Fibroblast of peridontal ligament (primary cell): ENCODE measurements around the gene FRRS1L.

Experiments
- DNase-seq: peaks from one replicate; pipeline ENCODE4 v3.0.0-alpha.2; 2010; ENCODE audit errors: extremely low read depth

Gene FRRS1L

DNA sequence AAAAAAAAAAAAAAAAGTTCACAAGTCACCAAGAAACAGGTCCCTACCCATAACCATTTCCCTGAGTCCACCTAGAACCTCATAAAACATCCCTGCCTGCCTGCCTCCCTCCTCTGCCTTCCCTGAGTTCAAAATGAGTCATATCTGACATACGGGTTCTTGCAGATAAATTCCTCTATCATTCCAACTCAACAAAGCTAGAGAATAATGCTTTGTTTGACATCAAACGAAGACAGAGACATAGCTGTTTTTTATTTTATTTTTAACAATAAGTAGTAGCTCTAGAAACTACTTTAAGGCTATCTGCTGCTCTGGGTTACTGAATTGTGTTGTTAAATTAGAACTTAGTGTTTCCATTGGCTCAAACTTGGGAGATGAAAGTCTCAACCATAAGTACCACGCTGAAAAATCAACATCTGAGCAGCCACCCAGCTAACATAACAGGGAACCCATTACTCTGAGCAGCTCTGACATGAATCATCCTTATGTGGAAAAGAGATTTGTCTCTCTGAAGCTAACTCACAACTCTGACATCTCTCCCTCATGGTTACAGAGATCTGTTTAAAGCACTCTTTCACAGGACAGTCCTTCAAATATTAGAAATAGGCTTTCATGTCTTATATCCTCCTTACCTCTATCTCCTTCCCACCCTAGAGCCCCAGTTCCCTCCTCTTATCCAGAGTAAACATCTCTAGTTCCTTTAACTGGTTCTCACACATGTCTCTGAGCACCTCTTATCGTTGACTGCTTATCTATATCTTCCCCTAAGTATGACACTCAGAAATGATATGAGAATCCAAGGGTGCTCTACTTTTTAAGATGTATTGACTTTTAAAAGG lies 59.4 kb downstream of the FRRS1L start:
- DNase-seq: peak; percentile 71

DNA sequence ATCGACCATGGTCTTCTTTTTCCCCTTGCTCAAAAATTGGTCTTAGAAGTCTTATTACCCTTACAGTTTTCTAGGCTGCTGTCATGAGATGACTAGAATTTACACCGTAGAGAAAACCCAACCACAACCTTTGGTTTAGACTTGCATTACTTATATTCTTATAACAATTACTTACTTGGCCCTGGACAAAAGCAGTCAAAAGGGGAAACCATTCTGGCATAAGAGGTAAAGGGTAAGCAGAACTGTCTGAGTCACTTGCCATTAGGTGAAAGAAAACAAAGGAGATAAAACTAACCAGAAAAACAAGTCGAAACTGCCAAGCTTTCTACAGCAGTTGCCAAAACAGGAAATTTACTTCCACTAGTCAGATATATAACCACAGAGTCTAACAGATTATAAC lies 65.2 kb downstream of the FRRS1L start:
- DNase-seq: peak; percentile 36

DNA sequence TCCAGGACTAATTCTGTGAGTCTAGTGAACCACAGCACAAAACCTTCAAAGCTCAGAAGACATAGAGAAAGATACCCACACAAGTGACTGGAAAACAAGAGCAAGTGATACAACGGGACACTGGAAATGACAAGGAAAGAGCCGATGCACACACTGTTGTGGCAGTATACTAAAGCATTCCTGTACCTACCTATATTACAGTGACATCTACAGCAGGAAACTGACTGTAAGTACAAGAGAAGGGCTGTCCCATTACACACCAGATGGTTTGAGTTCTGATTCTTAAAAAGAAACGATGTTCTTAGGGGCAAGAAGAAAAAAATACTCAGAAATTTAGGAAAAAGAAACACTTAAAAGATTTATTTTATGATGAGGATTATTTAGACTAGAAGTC lies 65.8 kb downstream of the FRRS1L start:
- no peak for DNase-seq

DNA sequence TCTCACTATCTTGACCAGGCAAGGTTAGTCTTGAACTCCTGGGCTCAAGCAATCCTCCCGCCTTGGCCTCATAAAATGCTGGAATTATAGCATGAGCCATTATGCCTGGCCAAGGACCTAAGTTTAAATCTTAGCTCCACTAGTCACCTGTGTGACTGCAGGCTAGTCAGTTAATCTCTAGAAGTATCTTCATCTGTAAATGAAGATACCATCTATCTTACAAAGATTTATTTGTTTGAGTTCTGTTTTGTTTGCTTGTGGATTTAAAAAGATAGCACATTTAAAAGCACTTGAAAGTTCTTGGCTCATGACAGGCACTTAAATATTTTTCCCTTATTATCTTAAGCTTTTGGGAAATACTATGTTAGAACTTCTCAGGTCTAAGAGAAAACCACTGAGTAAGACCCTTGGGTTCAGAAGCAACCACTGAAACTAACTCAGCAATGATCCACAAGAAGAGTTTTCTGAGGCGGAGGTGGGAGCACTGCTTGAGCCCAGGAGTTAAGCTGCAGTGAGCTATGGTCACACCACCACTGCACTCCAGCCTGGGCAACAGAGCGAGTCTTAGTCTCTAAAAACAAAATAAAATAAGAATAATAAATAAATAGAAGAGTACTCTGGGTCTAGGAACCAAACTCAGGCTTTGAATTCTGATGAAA lies 66.4 kb downstream of the FRRS1L start:
- no peak for DNase-seq

DNA sequence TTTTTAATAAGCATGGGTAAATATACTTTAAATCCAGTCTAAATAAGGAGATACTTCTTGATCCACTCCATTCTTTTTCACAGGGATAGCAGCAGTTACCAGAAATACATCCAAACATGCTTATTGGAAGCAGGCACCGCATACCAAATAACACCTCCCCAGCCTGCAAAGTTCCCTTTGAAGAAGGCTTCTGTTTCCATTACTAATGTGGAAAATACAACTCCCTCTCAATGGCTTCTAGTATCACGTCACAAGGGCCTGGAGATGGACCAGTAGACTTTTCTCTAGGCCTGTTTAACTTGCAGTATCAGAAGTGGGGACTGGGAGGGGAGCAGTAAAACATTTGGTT lies 68.1 kb downstream of the FRRS1L start:
- DNase-seq: peak; percentile 42

DNA sequence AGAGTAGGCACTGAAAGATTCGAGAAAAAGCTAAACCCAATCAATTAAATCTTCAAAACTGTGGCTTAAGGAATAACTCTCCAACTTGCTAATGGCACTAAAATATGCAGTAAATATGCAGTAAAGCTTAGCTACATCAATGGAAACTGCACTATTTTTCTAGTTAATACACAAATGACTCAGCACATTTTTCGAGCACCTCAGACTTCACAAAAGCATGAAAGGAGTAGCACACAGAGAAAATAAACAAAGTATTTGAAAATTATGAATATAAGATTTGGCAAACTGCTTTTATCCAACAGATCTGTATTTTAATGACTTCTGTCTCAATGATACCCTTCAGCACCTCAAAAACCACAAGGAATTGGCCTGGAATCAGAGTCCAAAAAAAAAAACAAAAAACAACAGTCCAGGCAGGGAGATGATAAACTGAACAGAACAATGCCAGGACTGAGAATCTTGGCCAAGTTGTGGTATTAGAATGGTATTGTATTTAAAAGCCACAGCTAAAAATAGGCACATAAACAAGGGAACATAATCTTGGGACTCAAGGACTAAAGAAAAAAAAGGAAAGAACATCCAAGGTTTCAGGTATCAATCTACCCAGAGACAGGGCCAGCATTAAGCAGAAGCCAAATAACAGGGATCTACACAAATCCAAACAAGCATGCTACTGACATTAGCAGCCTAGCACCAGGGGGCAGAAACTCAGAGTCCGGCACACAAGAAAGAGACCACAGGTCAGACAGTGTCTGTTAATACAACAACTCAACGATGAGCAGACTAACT lies 68.7 kb downstream of the FRRS1L start:
- DNase-seq: peak; percentile 92

DNA sequence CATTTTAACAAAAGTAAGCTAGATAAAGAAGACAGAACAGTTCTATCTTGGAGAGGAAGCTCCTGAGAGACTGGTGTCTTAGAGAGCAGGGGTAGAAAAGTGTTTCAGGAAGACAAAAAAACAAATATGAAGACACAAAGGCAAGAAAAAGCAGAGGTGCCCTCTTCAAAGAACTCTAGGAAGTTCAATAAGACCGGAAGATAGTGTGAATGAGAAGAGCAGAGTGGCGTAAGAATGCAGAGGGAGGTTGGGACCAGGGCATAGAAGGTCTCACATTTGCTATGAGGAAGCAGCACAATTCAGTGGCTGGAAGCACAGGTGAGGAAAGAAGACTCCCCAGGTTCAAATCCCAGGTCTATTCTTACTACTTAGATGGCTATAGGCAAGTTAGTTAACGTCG lies 69.9 kb downstream of the FRRS1L start:
- no peak for DNase-seq

DNA sequence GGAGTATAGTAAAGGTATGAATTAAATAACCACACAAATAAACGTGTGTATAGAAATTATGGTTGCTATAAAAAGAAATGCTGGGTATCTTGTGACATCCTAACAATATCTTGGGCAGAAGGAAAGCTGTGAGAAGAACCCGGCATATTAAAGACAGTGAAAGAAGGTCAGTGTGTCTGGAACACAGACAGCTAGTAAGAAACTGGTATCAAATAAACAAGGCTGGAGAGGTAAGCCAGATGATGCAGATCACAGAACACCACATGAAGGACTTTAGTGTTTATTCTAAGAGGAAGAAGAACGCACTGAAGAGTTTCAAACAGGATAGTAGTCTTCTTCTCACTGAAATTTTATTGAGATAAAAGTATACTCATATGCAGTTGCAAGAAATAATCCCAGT lies 71.7 kb downstream of the FRRS1L start:
- DNase-seq: no peak

DNA sequence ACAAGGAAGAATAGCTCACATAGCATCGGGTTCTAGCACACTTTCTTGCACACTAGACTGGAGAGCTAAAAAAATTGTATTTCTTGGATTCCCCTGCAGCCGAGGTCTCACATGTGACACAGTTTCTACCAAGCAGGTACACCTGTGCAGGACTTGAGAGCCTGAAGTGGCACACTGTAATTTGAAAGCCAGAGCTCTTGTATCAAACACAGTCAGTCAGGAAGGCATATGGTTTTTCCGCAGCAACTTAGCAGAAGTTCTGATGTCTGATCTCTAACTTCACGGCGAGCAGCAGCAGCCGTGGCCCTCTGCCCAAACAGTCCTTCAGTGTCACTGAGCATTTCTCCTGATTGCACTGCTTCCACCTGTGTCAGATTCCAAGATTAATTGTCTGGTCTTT lies 72.8 kb downstream of the FRRS1L start:
- no peak for DNase-seq

DNA sequence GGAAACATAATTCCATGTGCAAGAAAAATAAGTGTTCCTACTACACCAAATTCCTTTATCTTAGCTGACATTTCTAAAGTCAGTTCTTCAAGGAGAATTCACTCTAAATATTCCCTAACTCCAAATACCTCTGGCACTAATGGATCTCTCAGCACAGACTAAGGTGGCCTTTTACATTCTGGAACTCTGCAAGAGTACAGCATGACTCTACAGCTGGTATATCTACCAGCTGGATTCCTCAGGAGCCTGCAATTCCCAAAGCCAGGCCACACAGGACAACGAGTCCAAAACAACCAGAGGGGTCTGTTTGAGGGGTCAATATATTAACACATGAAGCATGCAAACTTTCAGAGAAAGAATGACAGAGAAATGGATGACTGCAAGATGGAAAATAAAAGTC lies 74.5 kb downstream of the FRRS1L start:
- DNase-seq: no peak

DNA sequence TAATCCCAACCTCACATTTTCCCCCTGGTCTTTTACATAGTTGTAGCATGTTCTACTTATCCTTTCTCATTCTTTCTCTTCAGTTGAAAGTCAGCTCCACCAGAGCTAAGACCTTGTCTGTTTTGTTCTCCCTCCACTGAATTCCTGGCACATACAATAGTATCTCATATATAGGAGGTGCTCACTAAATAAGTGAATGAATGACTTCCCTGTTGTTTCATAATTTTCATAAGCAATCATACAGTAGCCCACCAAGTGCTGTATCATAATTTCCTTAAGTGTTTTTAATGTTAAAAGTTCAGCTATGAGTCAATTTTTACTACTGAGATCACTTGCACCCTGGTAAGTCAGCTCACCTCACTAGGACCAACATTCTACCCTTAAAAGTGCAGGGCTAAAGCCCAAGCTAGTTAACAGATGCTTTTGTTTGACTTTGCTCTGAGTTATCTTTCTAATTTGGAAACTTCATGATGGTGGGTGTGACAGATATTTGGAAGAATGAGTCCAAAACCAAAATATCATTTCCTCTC lies 74.9 kb downstream of the FRRS1L start:
- DNase-seq: no peak

DNA sequence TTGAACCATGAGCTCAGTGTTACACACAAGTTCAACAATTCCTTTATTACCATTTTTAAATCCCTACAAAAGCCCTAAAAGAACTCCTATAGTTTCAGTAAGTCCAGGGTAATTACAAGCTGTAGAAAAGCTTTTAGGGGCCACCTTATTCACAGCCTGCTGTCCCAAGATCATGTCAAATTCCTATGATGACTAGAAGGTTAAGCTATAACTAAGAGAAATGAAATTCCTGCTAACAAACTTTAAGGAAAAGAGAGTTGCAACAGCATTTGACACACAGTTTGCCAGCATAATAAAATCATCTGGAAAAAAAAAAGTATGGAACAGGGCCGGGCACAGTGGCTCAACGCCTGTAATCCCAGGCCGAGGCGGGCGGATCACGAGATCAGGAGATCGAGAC lies 78.8 kb downstream of the FRRS1L start:
- no peak for DNase-seq

DNA sequence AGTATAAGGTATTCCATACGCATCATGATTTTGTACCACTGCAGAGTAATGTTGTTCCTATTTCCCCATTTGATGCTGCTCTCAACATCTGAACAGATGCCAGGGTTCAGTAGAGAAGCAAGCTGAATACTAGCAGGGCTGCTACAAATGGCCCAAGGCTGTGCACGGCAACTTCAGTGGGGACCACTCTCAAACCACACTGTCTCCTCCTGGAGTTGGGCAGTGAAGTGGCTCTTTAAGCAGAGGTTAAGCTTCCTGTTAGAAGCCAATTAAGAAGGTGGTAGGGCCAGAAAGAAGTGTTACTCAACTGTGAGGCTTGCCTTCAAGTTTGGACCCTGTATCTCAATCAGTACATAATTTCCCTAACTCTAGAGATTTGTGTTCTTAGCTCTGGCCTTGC lies 79.3 kb downstream of the FRRS1L start:
- no peak for DNase-seq

DNA sequence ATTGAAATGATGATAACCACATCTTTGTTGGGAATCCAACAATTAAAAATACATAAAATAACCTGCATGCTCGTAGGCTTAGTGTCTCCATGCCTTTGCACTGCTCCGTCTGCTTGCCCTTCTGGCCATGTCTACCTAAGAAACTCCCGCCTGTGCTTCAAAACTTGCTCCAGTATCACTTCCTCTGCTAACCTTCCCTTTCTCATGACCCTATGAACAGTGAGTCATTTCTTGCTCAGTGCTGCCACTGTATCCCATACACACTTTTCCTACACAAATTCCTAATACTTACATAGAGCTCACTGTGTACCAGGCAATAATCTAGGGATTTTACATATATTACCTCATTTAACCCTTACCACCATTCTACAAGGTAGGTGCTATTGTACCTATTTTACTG lies 80.8 kb downstream of the FRRS1L start:
- no peak for DNase-seq

DNA sequence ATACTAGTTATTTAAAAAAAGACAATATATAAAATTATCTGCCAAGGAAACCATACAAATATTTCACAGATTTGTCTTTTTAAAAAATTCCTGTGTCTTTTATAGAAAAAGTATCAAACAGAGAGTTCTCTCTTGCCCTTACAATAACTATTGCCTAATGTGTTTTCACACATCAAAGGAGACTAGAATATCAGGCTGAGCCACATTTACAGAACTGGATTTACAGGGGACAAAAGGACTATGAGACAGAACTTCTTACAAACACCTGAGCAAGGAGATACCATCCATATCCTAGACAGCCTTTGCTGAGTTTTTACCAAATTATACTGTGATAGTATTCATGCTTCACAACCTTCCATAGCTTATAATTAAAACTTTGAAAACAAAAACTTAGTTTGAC lies 81.5 kb downstream of the FRRS1L start:
- DNase-seq: no peak

DNA sequence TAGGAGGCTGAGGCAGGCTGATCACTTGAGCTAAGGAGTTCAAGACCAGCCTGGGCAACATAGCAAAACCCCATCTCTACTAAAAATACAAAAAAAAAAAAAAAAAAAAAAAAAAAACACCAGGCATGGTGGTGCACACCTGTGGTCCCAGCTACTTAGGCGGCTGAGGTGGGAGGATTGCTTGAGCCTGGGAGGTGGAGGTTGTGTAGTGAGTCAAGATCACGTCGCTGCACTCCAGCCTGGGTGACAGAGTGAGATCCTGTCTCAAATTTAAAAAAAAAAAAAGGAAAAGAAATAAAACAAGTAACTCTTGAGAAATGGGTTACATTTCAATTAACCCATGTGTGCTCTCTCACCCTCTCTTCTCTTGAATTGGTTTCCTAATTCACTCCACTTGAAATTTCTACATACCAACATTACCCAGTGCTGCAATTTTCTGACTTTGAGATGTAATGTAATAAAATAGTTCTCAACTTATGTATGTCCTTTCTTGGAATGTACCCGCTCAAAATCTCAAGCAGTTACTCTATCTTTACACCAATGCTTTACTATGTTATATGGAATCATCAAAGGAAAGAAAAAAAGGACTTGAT lies 83.1 kb downstream of the FRRS1L start:
- DNase-seq: no peak

DNA sequence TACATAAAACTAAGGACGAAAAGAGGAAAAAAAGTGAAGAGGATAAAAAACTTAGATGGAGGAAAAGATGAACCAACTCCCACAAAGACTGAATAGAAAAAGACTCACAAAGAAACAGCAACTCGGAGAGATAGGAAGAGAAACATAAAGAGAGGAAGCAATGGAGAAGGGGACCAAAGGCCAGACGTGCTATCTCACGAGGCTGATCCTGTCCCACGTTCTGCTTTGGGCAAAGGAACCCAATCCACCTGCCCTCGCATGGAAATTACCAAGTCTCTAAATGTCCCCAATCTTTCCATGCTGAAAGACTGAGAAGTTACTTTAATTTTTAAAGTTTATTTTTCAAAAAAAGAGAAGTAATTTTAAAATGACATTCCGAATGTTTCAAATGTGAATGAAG lies 83.9 kb downstream of the FRRS1L start:
- DNase-seq: no peak

DNA sequence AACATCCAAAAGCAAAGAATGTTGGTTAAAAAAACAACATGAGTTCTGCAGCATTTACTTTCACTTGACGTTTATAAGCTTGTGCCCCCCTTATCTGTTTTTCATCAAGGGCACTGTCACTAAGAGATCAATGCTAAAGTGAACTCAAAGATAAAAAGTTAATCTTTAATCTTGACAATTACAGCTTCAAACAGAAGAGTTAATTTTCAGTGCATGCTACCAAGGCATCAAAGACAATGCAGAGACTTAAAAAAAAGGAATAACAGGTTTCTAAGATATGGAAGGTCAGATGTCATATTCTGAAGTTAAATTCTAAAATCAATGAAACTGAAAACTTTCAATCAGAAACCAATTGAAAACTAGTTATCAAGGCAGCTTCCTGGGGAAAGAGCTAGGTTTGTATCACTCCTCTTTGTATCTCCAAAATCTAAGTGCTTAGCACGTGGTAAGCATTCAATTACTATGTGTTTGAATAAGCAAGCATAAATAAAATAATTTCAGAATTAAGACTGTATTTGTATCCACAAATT lies 84.9 kb downstream of the FRRS1L start:
- no peak for DNase-seq
